Measurements from ENCODE around the gene FHIP1A.

DNA sequence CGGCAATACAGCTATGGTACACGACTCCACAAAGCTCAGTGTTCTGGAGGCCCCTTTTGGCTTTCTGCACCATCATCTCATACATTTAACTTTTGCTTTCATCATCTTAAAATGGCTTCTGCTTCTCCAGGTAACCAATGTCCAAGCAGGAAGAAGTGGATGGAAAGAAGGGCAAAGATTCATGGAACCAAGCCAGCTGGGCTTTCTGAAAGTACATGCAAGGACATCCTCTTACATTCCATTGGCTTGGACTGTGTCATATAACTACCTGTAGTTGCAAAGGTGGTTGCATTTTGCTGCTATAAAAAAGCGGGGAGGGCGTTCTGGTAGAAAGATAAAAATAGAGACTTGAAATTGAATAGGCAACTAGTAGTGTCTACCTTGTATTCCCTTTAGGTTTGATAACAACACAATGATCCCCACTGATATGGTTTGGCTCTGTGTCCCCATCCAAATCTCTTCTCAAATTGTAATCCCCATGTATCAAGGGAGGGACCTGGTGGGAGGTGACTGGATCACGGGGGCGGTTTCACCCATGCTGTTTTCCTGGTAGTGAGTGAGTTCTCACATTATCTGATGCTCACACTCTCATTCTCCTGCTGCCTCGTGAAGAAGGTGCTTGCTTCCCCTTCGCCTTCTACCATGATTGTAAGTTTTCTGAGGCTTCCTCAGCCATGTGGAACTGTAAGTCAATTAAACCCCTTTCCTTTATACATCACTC, 6.7 kb upstream of the FHIP1A start:
- TF ChIP-seq, protein P1, sequence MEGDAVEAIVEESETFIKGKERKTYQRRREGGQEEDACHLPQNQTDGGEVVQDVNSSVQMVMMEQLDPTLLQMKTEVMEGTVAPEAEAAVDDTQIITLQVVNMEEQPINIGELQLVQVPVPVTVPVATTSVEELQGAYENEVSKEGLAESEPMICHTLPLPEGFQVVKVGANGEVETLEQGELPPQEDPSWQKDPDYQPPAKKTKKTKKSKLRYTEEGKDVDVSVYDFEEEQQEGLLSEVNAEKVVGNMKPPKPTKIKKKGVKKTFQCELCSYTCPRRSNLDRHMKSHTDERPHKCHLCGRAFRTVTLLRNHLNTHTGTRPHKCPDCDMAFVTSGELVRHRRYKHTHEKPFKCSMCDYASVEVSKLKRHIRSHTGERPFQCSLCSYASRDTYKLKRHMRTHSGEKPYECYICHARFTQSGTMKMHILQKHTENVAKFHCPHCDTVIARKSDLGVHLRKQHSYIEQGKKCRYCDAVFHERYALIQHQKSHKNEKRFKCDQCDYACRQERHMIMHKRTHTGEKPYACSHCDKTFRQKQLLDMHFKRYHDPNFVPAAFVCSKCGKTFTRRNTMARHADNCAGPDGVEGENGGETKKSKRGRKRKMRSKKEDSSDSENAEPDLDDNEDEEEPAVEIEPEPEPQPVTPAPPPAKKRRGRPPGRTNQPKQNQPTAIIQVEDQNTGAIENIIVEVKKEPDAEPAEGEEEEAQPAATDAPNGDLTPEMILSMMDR (IDR thresholded peaks at IDR 0.05) = no peak
- no peak for TF ChIP-seq POLR2A (IDR thresholded peaks at IDR 0.05)
- no peak for TF ChIP-seq EP300 (IDR thresholded peaks at IDR 0.05)

Measured in upper lobe of left lung (tissue), 4 donors.